H1 (cell line): ENCODE data around the gene RHBDF2. TPM values are rescaled to one million over a fixed set of nuclear protein-coding genes. Genes with fewer than 3 reads are reported as not detected.

ENCODE experiments used
- polyA plus RNA-seq, 7 experiments: library from polyadenylated mRNA; depleted of rRNA in 3 of 7; stranded (reverse) in 5 of 7; unstranded in 2 of 7; fragments of >200 nt in 5 of 7; fragments of 200-250 nt in 2 of 7; gene quantifications; 1 replicate in 5 of 7; 2 replicates in 1 of 7; 4 replicates in 1 of 7; pipeline versions ENCODE4 v1.2.1 to v1.2.3, GENCODE V29; 2011 to 2013; ENCODE audit warnings: missing spikeins in 2 of 7, mixed read lengths in 2 of 7
- total RNA-seq: library from RNA; stranded (reverse); fragmentation: NEBNext Ultra II Directional; extraction: Animal tissue kit (Norgen Biotek cat#: 25700); gene quantifications from 2 replicates; pipeline ENCODE4 v1.2.1, GENCODE V29; 2021

Gene RHBDF2
- total and polyA plus RNA-seq, 2 of the 8 experiments (the other 6 are each of a cell fraction or from before 2014, with no cell fraction given), result 21.2 to 25.9 TPM

Other genes starting within 250 kb of the RHBDF2 start
- 22.6 and 25.6 TPM in 2 replicates for gene UBALD2, start 236.1 kb downstream of the RHBDF2 start, total RNA-seq
- 17.8 and 26.8 TPM in 2 replicates for gene UBALD2, start 236.1 kb downstream of the RHBDF2 start, polyA plus RNA-seq (2011; rRNA removed)
- 2.8 and 3.2 TPM in 2 replicates for gene QRICH2, start 193.1 kb downstream of the RHBDF2 start, total RNA-seq
- gene QRICH2, start 193.1 kb downstream of the RHBDF2 start, polyA plus RNA-seq (2011; rRNA removed), result 3.8 and 4.9 TPM in 2 replicates
- 42.8 and 54.2 TPM in 2 replicates for gene PRPSAP1, start 147.5 kb downstream of the RHBDF2 start, total RNA-seq
- 32.0 and 42.5 TPM in 2 replicates for gene PRPSAP1, start 147.5 kb downstream of the RHBDF2 start, polyA plus RNA-seq (2011; rRNA removed)
- 2.4 and 2.6 TPM in 2 replicates for gene SPHK1, start 116.8 kb downstream of the RHBDF2 start, total RNA-seq
- 2.4 and 4.6 TPM in 2 replicates for gene SPHK1, start 116.8 kb downstream of the RHBDF2 start, polyA plus RNA-seq (2011; rRNA removed)
- 63.0 and 65.6 TPM in 2 replicates for gene UBE2O, start 48.3 kb downstream of the RHBDF2 start, total RNA-seq
- gene UBE2O, start 48.3 kb downstream of the RHBDF2 start, polyA plus RNA-seq (2011; rRNA removed), result 24.4 and 34.1 TPM in 2 replicates
- gene AANAT, start 33.8 kb downstream of the RHBDF2 start, total RNA-seq, result not detected in 2 replicates
- 0.53 and 1.1 TPM in 2 replicates for gene AANAT, start 33.8 kb downstream of the RHBDF2 start, polyA plus RNA-seq (2011; rRNA removed)
- 3.7 and 4.0 TPM in 2 replicates for gene CYGB, start 36.3 kb upstream of the RHBDF2 start, total RNA-seq
- gene CYGB, start 36.3 kb upstream of the RHBDF2 start, polyA plus RNA-seq (2011; rRNA removed), result 2.7 and 3.3 TPM in 2 replicates
- 1.4 and 2.1 TPM in 2 replicates for gene PRCD, start 38.6 kb upstream of the RHBDF2 start, total RNA-seq
- gene PRCD, start 38.6 kb upstream of the RHBDF2 start, polyA plus RNA-seq (2011; rRNA removed), result 0.77 and 1.1 TPM in 2 replicates
- not detected in 2 replicates for gene ST6GALNAC2, start 84.4 kb upstream of the RHBDF2 start, total RNA-seq
- gene ST6GALNAC2, start 84.4 kb upstream of the RHBDF2 start, polyA plus RNA-seq (2011; rRNA removed), result 0.09 TPM in 1 of 2 replicates, not detected in the other
- not detected in 2 replicates for gene ST6GALNAC1, start 142.3 kb upstream of the RHBDF2 start, total RNA-seq
- not detected in 2 replicates for gene ST6GALNAC1, start 142.3 kb upstream of the RHBDF2 start, polyA plus RNA-seq (2011; rRNA removed)
- 21.3 and 26.6 TPM in 2 replicates for gene MXRA7, start 209.5 kb upstream of the RHBDF2 start, total RNA-seq
- 12.8 and 17.8 TPM in 2 replicates for gene MXRA7, start 209.5 kb upstream of the RHBDF2 start, polyA plus RNA-seq (2011; rRNA removed)
- 18.6 and 22.2 TPM in 2 replicates for gene JMJD6, start 225.2 kb upstream of the RHBDF2 start, total RNA-seq
- gene JMJD6, start 225.2 kb upstream of the RHBDF2 start, polyA plus RNA-seq (2011; rRNA removed), result 8.6 and 10.6 TPM in 2 replicates
- gene METTL23, start 225.4 kb upstream of the RHBDF2 start, total RNA-seq, result 36.1 and 36.2 TPM in 2 replicates
- gene METTL23, start 225.4 kb upstream of the RHBDF2 start, polyA plus RNA-seq (2011; rRNA removed), result 41.3 and 60.2 TPM in 2 replicates
- 397 and 413 TPM in 2 replicates for gene SRSF2, start 235.9 kb upstream of the RHBDF2 start, total RNA-seq
- 401 and 479 TPM in 2 replicates for gene SRSF2, start 235.9 kb upstream of the RHBDF2 start, polyA plus RNA-seq (2011; rRNA removed)
- gene MFSD11, start 236.7 kb upstream of the RHBDF2 start, total RNA-seq, result 18.9 and 19.8 TPM in 2 replicates
- 15.1 and 17.7 TPM in 2 replicates for gene MFSD11, start 236.7 kb upstream of the RHBDF2 start, polyA plus RNA-seq (2011; rRNA removed)